DOHH2 (cell line): ENCODE results near the gene CTNNBL1.

ENCODE experiments used
- H3F3A ChIP-seq: fragments of 200-600 bp; sonication (generic), shearing (Covaris generic); 2 replicates; pipeline ENCODE4 v1.6.0; 2016; ENCODE audit warnings: antibody characterized with exemption, mild to moderate bottlenecking; ENCODE audit not compliant: control insufficient read depth, insufficient read depth
- H3K27ac ChIP-seq: fragments of 200-600 bp; sonication (generic); 2 replicates; pipeline ENCODE4 v1.5.1; 2014; ENCODE audit warnings: low read depth, mild to moderate bottlenecking, low read length, moderate library complexity
- H3K27me3 ChIP-seq: fragments of 200-600 bp; sonication (generic); 2 replicates; pipeline ENCODE4 v1.6.1; 2014; ENCODE audit warnings: mild to moderate bottlenecking, low read length, mixed read lengths; ENCODE audit not compliant: control insufficient read depth
- H3K36me3 ChIP-seq: fragments of 200-600 bp; sonication (generic); 2 replicates; pipeline ENCODE4 v1.6.1; 2014; ENCODE audit warnings: mild to moderate bottlenecking, low read length, moderate library complexity, mixed read lengths; ENCODE audit not compliant: control insufficient read depth
- H3K4me1 ChIP-seq: fragments of 200-600 bp; sonication (generic); 2 replicates; pipeline ENCODE4 v1.6.1; 2014; ENCODE audit warnings: mild to moderate bottlenecking, low read length, mixed read lengths; ENCODE audit not compliant: control insufficient read depth
- H3K4me2 ChIP-seq: fragments of 200-600 bp; sonication (generic); 2 replicates; pipeline ENCODE4 v1.6.0; 2014; ENCODE audit warnings: mild to moderate bottlenecking, low read length, moderate library complexity
- H3K4me3 ChIP-seq: fragments of 200-600 bp; sonication (generic); 2 replicates; pipeline ENCODE4 v1.5.1; 2014; ENCODE audit warnings: mild to moderate bottlenecking, low read length, mixed read lengths
- H3K79me2 ChIP-seq: fragments of 200-600 bp; sonication (generic); 2 replicates; pipeline ENCODE4 v1.6.1; 2014; ENCODE audit warnings: mild to moderate bottlenecking, low read length, mixed read lengths; ENCODE audit not compliant: control insufficient read depth
- H3K9me2 ChIP-seq: fragments of 200-600 bp; sonication (generic); replicated peaks from 2 replicates; pipeline ENCODE4 v1.6.1; 2014; ENCODE audit warnings: mild to moderate bottlenecking, low read length, mixed read lengths; ENCODE audit not compliant: control insufficient read depth
- H3K9me3 ChIP-seq: fragments of 200-600 bp; sonication (generic); 2 replicates; pipeline ENCODE4 v1.6.1; 2014; ENCODE audit warnings: antibody characterized with exemption, low read length, mixed read lengths; ENCODE audit not compliant: control insufficient read depth, insufficient read depth
- H4K20me1 ChIP-seq: fragments of 200-600 bp; sonication (generic); 2 replicates; pipeline ENCODE4 v1.6.0; 2014; ENCODE audit warnings: low read depth, mild to moderate bottlenecking, antibody characterized with exemption, low read length, moderate library complexity; ENCODE audit not compliant: control insufficient read depth, insufficient read depth
- CTCF ChIP-seq: fragments of 200-600 bp; sonication (generic); IDR thresholded peaks from one replicate; pipeline ENCODE4 v1.5.1; 2014; ENCODE audit warnings: antibody characterized with exemption, mild to moderate bottlenecking, low read depth, low read length; ENCODE audit not compliant: poor library complexity, severe bottlenecking
- EZH2phosphoT487 ChIP-seq: fragments of 200-600 bp; sonication (generic); IDR thresholded peaks from 2 replicates; pipeline ENCODE4 v1.6.1; 2017; ENCODE audit warnings: borderline replicate concordance, mild to moderate bottlenecking, antibody characterized with exemption, low read length, moderate library complexity, mixed read lengths

CTNNBL1 gene

GRCh38 chr20:37913567-37914366 lies 219.9 kb downstream of the CTNNBL1 start:
- Histone ChIP-seq H3K4me1 (peaks cover 8% of the 10 kb centered on the region), H3K4me2 (no peak overlapping the region), H3K4me3 (no peak overlapping the region), H3F3A (no peaks in the 10 kb centered on the region), H4K20me1 (no peaks in the 10 kb centered on the region; the same call in 1 of the 2 replicates), H3K9me2 (no peaks in the 10 kb centered on the region), H3K27ac (no peak overlapping the region), H3K9me3 (no peaks in the 10 kb centered on the region), H3K79me2 (no peaks in the 10 kb centered on the region), H3K36me3 (no peaks in the 10 kb centered on the region), H3K27me3 (peaks cover 30% of the 10 kb centered on the region)
- TF ChIP-seq CTCF: no peak
- TF ChIP-seq EZH2phosphoT487: no peak

- peaks cover 30% of the 10 kb centered on the region for H3K27me3 ChIP-seq
- peaks cover 8% of the 10 kb centered on the region for H3K4me1 ChIP-seq
- H3K27ac ChIP-seq: no peak overlapping the region
- H4K20me1 ChIP-seq: no peaks in the 10 kb centered on the region; the same call in 1 of the 2 replicates
- no peaks in the 10 kb centered on the region for H3F3A ChIP-seq
- TF ChIP-seq EZH2phosphoT487 (no peak), CTCF (no peak)
- H3K9me3 ChIP-seq: no peaks in the 10 kb centered on the region
- H3K4me2 ChIP-seq: peak overlapping the region; percentile 24; the same call in 1 of the 2 replicates
- no peaks in the 10 kb centered on the region for H3K9me2 ChIP-seq
- no peaks in the 10 kb centered on the region for H3K79me2 ChIP-seq
- no peak overlapping the region for H3K4me3 ChIP-seq
- H3K36me3 ChIP-seq: no peaks in the 10 kb centered on the region
These were observed 220.5 kb downstream of the CTNNBL1 start for GRCh38 chr20:37914367-37914671.

GRCh38 chr20:37914672-37915433 lies 221.0 kb downstream of the CTNNBL1 start:
- Histone ChIP-seq H3F3A (no peaks in the 10 kb centered on the region), H3K4me3 (no peak overlapping the region)

More at GRCh38 chr20:37914672-37915433, 221.0 kb downstream of the CTNNBL1 start:
- Histone ChIP-seq H3K9me2 (no peaks in the 10 kb centered on the region), H3K79me2 (no peaks in the 10 kb centered on the region), H3K27ac (no peak overlapping the region), H3K4me2 (peak overlapping the region; percentile 24; the same call in 1 of the 2 replicates), H3K36me3 (no peaks in the 10 kb centered on the region), H3K9me3 (no peaks in the 10 kb centered on the region), H3K4me1 (peaks cover 8% of the 10 kb centered on the region), H3K27me3 (peaks cover 30% of the 10 kb centered on the region), H4K20me1 (no peaks in the 10 kb centered on the region; the same call in 1 of the 2 replicates)
- TF ChIP-seq EZH2phosphoT487 (no peak), CTCF (no peak)
